ENCODE measurements around the gene ZNF618.

- TF ChIP-seq EZH2phosphoT487 (IDR thresholded peaks at IDR 0.05; ENCODE audit: insufficient read depth, low read depth): no peak
- no peak for TF ChIP-seq EZH2 (IDR thresholded peaks at IDR 0.05; ENCODE audit: insufficient read depth, poor library complexity, severe bottlenecking)
These were observed 174.5 kb downstream of the ZNF618 start for GRCh38 chr9:114050646-114051045.
